Vagina (tissue), 2 donors: Measurements from ENCODE around the gene CLIC3. TPM values are rescaled to one million over a fixed set of nuclear protein-coding genes. Genes with fewer than 3 reads are reported as not detected.

Experiments
- DNase-seq, 2 donors: peaks; one replicate each; pipeline ENCODE4 v3.0.0-alpha.2; 2017; ENCODE audit errors: extremely low spot score in 2 of 2
- H3K27ac ChIP-seq: fragments of 200-600 bp; sonication (generic); one replicate; pipeline ENCODE4 v1.5.1; 2019
- H3K27me3 ChIP-seq: fragments of 200-600 bp; sonication (generic); one replicate; pipeline ENCODE4 v1.5.1; 2019
- H3K36me3 ChIP-seq, 2 donors: fragments of 200-600 bp; sonication (generic); one replicate each; pipeline ENCODE4 v1.5.1; 2017 to 2019
- H3K4me1 ChIP-seq: fragments of 200-600 bp; sonication (generic); one replicate; pipeline ENCODE4 v1.5.1; 2019
- H3K4me3 ChIP-seq, 2 donors: fragments of 200-600 bp; sonication (generic); 1 replicate in 1 of 2; 2 replicates in 1 of 2; pipeline ENCODE4 v1.5.1; 2016 to 2019
- H3K9me3 ChIP-seq: fragments of 200-600 bp; sonication (generic); one replicate; pipeline ENCODE4 v1.5.1; 2019
- POLR2A ChIP-seq, 2 donors: fragments of 450-650 bp; IDR thresholded peaks; one replicate each; pipeline ENCODE4 v1.6.1; 2017; ENCODE audit warnings: antibody characterized with exemption in 2 of 2, mild to moderate bottlenecking in 2 of 2, moderate library complexity in 2 of 2
- POLR2AphosphoS5 ChIP-seq, 2 donors: sonication (generic); formaldehyde crosslinking; IDR thresholded peaks; one replicate each; pipeline ENCODE4 v1.9.0; 2017; ENCODE audit warnings: antibody characterized with exemption in 2 of 2, mild to moderate bottlenecking in 2 of 2, low read depth in 1 of 2; ENCODE audit not compliant: insufficient read depth in 1 of 2
- intact Hi-C: fragments of 100-400 bp; cut with DNase I; formaldehyde crosslinking; loops from one replicate; pipeline ENCODE4 v1.15.1; 2023
- total RNA-seq: library from RNA; depleted of rRNA; stranded (reverse); fragments of >200 nt; gene quantifications from one replicate; pipeline ENCODE4 v1.2.3, GENCODE V29; 2016
- TF ChIP-seq, protein P1 (sequence below), 3 experiments: fragments of 450-650 bp in 2 of 3; fragments of 200-600 bp in 1 of 3; sonication (generic) in 1 of 3; IDR thresholded peaks; one replicate each; pipeline ENCODE4 v1.5.1; 2017 to 2019; ENCODE audit warnings: antibody characterized with exemption in 3 of 3, mild to moderate bottlenecking in 2 of 3, moderate library complexity in 2 of 3

Gene CLIC3
- total RNA-seq, 1 donor from 2014 or later: 23.6 TPM

DNA sequence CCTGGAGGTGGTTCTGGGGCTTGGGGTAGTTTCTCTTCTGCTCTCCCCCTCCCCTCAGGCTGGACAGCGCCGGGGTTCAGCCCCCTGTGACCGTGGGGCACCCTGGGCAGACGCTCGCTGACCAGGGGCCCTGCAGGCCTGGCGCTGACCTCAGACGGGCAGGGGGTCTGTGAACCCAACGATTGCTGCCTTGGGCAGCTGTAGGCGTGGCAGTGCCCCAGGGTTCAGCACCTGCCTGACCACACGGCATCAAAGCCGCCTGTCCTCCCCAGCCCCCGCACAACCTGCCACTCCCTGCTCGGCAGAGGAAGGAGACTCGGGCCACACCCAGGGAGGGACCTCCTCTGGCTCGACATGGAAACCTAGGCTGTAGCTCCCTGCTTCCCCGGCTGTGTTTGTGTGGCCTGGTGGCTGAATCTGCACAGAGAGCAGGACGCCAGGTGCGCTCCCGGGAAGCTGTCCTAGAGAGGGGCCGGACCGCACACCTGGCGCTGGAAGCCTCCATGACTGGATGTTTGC, 32.1 kb downstream of the CLIC3 start:
- Histone ChIP-seq H3K36me3 (no peaks in the 10 kb centered on the region), H3K27me3 (no peaks in the 10 kb centered on the region), H3K9me3 (no peaks in the 10 kb centered on the region), H3K4me3 (no peak overlapping the region), H3K27ac (no peak overlapping the region), H3K4me1 (peaks cover 34% of the 10 kb centered on the region)
- no peak for DNase-seq
- intact Hi-C loops: no loop called here
- TF ChIP-seq, protein P1, sequence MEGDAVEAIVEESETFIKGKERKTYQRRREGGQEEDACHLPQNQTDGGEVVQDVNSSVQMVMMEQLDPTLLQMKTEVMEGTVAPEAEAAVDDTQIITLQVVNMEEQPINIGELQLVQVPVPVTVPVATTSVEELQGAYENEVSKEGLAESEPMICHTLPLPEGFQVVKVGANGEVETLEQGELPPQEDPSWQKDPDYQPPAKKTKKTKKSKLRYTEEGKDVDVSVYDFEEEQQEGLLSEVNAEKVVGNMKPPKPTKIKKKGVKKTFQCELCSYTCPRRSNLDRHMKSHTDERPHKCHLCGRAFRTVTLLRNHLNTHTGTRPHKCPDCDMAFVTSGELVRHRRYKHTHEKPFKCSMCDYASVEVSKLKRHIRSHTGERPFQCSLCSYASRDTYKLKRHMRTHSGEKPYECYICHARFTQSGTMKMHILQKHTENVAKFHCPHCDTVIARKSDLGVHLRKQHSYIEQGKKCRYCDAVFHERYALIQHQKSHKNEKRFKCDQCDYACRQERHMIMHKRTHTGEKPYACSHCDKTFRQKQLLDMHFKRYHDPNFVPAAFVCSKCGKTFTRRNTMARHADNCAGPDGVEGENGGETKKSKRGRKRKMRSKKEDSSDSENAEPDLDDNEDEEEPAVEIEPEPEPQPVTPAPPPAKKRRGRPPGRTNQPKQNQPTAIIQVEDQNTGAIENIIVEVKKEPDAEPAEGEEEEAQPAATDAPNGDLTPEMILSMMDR (IDR thresholded peaks at IDR 0.05): no peak
- TF ChIP-seq POLR2A (IDR thresholded peaks at IDR 0.05): no peak
- no peak for TF ChIP-seq POLR2AphosphoS5 (IDR thresholded peaks at IDR 0.05; ENCODE audit: insufficient read depth in 1 of 2, low read depth in 1 of 2)

DNA sequence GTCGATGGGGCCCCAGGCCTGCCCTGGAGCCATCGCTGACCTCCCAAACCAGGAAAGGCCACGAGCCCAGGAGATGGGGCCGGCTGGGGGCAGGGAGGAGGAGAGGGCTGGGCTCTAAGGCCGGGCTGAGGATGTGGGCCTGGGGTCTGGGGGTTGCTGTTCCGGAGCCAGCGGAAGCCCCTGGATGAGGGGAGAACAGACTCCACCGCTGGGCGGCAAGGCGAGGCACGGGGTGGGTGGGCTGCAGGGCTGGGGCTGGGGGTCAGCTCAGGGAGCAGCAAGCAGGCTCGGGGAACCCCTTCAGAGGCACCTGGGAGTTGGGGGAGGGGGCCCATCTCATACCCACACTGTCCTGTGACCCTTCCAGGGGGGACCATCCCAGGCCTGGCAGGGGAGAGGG, 32.6 kb downstream of the CLIC3 start:
- Histone ChIP-seq H3K4me1 (peaks cover 34% of the 10 kb centered on the region), H3K4me3 (no peak overlapping the region), H3K27me3 (no peaks in the 10 kb centered on the region), H3K9me3 (no peaks in the 10 kb centered on the region), H3K27ac (no peak overlapping the region), H3K36me3 (no peaks in the 10 kb centered on the region)
- intact Hi-C loops: no loop called here
- DNase-seq: no peak
- TF ChIP-seq POLR2AphosphoS5 (IDR thresholded peaks at IDR 0.05; ENCODE audit: insufficient read depth in 1 of 2, low read depth in 1 of 2) (no peak), POLR2A (IDR thresholded peaks at IDR 0.05) (no peak)
- TF ChIP-seq, protein P1 (IDR thresholded peaks at IDR 0.05): no peak

DNA sequence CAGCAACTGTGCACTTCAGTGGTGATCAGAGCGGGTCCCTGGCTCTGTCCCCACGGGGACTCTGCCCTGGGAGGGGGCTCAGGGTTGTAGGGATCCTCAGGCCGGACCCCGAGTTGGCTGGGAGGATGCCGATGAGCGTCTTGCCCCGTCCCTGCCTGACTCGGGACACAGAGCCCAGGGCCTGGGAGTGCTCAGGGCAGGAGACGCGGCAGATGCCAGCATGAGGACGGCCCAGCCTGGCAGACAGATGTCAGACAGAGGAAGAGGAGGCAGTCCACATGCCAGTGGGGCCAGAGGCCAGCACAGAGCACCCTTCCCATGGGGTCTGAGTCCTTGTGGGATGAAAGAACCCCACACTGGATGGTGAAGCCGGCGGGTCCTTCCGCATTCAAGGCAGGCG, 33.0 kb downstream of the CLIC3 start:
- no peak for TF ChIP-seq POLR2A (IDR thresholded peaks at IDR 0.05)
- TF ChIP-seq, protein P1 (IDR thresholded peaks at IDR 0.05): no peak
- no peak for TF ChIP-seq POLR2AphosphoS5 (IDR thresholded peaks at IDR 0.05; ENCODE audit: insufficient read depth in 1 of 2, low read depth in 1 of 2)
- intact Hi-C loops: no loop called here
- Histone ChIP-seq H3K36me3 (no peaks in the 10 kb centered on the region), H3K4me1 (peaks cover 34% of the 10 kb centered on the region), H3K27me3 (no peaks in the 10 kb centered on the region), H3K4me3 (no peak overlapping the region), H3K9me3 (no peaks in the 10 kb centered on the region), H3K27ac (no peak overlapping the region)
- DNase-seq: no peak

DNA sequence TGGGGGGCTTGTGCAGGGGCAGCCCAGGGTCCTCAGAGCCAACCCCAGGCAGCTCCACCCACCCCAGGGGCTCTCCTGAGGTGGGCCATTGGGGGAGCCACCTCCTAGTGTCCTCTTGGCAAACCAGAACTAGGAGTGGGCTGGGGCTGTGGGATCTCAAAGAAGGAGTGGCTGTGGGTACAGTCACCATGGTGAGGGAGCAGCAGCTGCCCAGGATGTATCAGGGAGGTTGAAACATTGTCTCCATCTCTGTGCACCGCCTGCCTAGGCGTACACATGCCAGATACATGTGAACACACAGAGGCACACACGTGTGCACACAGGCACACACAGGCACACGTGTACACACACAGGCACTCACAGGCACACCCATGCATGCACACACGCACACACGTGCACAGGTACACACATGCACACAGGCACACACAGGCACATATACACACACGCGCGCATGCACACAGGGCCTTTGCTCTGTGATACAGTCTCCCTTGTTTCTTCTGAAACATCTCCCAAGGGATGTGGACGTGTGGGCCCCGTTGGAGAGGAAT, 33.6 kb downstream of the CLIC3 start:
- no peak for DNase-seq
- Histone ChIP-seq H3K4me1 (peaks cover 34% of the 10 kb centered on the region), H3K36me3 (no peaks in the 10 kb centered on the region), H3K9me3 (no peaks in the 10 kb centered on the region), H3K27ac (no peak overlapping the region), H3K27me3 (no peaks in the 10 kb centered on the region), H3K4me3 (no peak overlapping the region)
- no peak for TF ChIP-seq POLR2A (IDR thresholded peaks at IDR 0.05)
- no peak for TF ChIP-seq POLR2AphosphoS5 (IDR thresholded peaks at IDR 0.05; ENCODE audit: insufficient read depth in 1 of 2, low read depth in 1 of 2)
- TF ChIP-seq, protein P1 (IDR thresholded peaks at IDR 0.05): no peak
- intact Hi-C loops: no loop called here

DNA sequence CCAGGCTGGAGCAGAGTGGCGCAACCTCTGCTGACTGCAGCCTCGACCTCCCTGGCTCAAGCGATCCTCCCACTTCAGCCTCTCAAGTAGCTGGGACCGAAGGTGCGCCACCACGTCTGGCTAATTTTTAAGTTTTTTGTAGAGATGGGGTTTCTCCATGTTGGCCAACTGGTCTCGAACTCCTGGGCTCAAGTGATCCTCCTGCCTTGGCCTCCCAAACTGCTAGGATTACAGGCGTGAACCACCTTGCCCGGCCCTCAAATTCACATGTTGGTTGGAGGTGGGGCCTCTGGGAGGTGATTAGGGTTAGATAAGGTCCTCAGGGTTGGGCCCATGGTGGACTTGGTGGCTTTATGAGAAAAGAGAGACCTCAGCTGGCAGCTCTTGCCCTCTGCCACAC, 34.2 kb downstream of the CLIC3 start:
- H3K4me1 ChIP-seq: peaks cover 34% of the 10 kb centered on the region
- no peak for TF ChIP-seq POLR2A (IDR thresholded peaks at IDR 0.05)
- TF ChIP-seq, protein P1 (IDR thresholded peaks at IDR 0.05): no peak
- no peak for TF ChIP-seq POLR2AphosphoS5 (IDR thresholded peaks at IDR 0.05; ENCODE audit: insufficient read depth in 1 of 2, low read depth in 1 of 2)
- H3K27ac ChIP-seq: peak overlapping the region; percentile 64
- H3K9me3 ChIP-seq: no peaks in the 10 kb centered on the region
- H3K4me3 ChIP-seq: no peak overlapping the region
- intact Hi-C loops: no loop called here
- no peaks in the 10 kb centered on the region for H3K27me3 ChIP-seq
- H3K36me3 ChIP-seq: no peaks in the 10 kb centered on the region
- DNase-seq: no peak
